Dermis microvascular lymphatic vessel endothelial cell (primary cell): ENCODE results near the gene SETD2. TPM values are rescaled to one million over a fixed set of nuclear protein-coding genes. Genes with fewer than 3 reads are reported as not detected.
"Not testable (repeated sequence)": the region's sequence is repeated elsewhere in the genome, so short reads cannot be mapped to it uniquely, and the experiment has no call there.

Experiments
- DNase-seq, 2 donors: peaks; one replicate each; pipeline versions ENCODE4 v3.0.0 to v3.0.0-alpha.2; 2010; ENCODE audit warnings: low read depth in 2 of 2
- total RNA-seq: library from RNA; depleted of rRNA; stranded (reverse); fragments of >200 nt; gene quantifications from 2 replicates; pipeline ENCODE4 v1.2.1, GENCODE V29; 2014

SETD2 gene
- total RNA-seq, 1 donor from 2014 or later: 18.9 TPM

DNA sequence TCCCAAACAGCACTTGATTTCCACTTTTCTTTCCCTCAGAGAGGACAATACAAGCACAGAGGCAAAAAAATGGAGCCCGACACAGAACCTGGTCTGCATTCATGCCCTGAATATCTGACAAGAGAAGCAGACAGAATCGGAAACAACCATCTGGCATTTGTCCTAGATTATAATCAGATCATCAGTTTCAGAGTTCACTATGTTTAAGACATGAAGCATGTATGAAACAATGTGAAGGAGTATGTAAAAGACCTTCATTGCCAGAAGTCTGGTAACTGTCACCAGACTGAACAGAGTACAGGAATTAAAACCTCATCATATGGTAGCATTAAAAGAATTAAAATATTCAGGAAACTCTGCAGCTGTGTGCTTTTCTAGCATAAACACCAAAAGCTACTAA is 65.0 kb downstream of the SETD2 start:
- DNase-seq: no peak

DNA sequence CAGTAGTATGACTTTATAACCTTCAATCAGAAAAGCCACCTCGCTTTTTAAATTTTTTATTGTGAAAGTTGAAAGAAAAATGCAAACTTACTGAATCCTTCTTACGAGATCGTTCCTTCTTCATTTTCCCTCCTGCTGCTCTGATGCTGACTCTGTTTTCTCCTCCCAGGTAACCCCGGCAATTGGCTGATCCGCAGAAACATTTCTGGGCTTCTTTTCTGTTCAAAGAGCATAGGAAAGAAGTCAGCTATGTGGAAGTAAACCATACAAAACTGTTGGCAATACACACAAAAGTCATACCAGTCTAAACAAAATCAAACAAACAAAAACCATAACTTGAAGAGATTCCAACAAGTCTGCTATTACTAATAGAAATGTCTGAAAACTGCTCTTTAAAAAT is 66.0 kb downstream of the SETD2 start:
- DNase-seq: no peak

DNA sequence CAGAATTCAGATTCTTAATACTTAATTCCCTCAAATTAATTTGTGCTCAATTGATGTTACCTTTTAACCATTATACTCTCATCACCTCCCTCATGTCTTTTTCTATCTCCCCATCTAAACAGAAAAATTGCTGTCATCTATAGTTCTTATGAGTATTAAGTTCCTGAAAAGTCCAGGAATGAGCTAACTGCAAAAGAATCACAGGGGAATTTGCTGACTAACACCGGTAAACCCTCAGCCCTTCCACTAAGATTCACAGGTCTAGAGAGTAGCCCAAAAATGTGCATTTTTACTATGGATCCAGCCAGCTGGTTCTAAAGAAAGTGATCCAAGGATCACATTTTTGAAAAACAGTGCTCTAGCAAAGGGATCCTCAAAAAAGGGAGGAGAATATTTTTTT is 67.0 kb downstream of the SETD2 start:
- DNase-seq: no peak

DNA sequence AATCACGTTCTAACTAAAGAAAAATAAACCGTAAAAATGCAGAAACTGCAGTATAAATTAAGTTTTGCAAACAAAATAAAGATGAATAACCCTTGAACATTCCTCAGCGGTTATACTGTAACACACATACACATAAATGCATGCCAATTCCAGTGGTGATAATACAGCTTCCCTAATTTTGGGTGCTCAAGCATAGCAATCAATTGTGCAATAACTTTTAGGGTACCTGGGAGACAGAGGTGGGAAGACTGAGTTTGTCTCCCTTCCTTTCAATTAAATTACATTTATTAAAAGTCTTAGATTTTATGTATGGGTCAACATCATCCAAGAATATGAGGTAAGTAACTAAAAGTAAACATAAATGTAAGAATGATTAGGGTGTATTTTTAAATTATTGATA is 71.8 kb downstream of the SETD2 start:
- no peak for DNase-seq

DNA sequence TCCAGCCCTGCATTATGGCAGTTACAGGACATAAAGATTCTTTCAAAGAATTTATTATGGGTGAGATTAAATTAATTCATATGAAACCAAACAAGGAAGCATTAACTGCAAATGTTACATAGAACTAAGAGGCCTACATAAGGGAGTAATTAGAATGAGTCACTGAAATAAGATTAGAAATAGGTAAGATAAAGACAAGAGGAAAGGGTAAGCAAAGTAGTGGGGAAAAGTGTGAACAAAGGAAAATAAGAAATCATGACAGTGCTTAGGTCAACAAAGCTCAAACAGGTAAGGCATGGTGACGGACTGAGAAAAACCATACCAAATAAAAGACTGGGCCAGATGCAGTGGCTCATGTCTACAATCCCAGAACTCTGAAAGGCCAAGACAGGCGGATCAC is 74.3 kb downstream of the SETD2 start:
- DNase-seq: no peak

DNA sequence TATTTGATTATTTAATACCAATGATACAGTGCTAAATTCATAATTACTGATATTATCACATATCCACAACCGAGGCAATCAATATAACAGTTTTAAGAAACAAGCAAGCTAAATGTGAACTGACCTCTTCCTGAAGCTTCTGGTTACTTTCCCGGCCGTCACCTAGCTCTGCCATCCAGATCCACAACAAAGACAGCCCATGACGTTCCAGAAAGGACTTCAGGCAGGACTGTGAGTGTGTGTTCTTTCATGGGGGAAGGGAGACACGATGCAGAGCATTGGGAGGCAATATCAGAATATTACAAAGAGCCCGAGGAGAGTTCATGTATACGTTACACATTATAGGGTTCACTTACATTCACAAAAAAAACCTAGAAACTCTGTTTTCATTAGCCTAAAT is 77.8 kb downstream of the SETD2 start:
- DNase-seq: no peak

DNA sequence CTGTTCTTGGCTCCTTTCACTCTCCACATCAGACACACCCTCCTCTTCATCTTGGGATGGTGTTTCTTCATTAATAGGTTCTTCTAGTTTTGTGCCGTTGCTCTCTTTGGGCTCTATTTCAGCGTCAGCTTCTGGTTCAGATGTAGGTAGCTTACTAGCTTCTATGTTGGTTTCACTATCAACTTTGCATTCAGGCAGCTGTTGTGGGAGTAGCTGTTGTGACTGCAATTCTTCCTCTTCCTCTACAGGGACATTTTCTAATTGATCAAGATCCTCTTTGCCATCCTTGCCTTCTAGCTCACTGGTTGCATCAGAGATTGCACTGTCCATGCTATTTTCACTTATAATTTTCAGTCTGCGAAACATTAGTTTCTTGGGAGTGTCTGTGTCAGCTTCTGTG is 80.1 kb downstream of the SETD2 start:
- no peak for DNase-seq

DNA sequence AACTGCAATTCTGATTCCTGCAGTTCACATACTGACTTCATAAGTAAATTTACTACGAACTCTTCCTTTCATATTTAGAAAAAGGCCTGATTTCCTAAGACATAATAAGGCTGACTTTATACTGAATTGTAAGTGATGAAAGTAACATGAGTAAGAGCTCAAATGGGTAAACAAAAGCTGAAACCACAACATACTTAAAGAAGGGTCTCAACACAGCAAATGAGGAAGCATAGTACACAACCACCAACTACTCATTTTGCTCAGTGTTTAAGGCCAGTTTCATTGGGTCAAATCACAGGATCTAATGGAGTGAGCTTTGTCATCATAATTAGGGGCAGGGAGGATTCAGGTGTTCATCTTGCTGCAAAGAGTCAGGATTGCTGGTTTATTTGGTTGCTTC is 81.4 kb downstream of the SETD2 start:
- no peak for DNase-seq

DNA sequence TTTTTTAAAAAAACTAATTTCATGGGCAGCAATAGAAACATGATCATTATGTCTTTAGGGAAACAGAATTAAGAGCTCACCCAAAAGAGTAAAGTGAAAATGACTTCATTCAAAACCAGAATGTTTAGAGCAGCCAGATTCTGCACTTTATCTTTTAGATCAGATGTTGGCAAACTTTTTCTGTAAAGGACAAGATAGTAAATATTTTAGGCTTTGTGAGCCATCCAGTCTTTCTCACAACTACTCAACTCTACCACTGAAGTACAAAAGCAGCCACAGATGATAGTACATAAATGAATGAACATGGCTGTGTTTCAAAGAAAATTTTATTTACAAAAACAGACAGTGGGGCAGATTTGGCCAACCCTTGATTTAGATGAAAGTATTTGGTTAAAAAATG is 84.5 kb downstream of the SETD2 start:
- no peak for DNase-seq

DNA sequence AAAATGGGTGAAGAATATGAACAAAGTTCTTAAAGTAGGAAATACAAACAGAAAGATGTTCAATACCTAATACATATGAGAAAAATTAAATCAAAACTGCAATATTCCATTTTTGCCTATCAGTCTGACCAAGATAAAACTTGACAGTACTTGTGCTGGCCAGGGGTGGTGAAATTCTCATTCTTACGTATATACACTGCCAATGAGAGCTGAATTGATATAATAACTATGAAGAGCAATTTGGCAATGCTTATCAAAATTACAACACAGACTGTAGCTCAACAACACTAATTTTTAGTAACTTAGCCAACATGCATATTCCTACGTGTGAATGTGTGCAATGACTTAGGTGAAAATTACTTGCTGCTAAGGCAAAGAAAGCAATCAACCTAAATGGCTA is 90.2 kb downstream of the SETD2 start:
- no peak for DNase-seq

DNA sequence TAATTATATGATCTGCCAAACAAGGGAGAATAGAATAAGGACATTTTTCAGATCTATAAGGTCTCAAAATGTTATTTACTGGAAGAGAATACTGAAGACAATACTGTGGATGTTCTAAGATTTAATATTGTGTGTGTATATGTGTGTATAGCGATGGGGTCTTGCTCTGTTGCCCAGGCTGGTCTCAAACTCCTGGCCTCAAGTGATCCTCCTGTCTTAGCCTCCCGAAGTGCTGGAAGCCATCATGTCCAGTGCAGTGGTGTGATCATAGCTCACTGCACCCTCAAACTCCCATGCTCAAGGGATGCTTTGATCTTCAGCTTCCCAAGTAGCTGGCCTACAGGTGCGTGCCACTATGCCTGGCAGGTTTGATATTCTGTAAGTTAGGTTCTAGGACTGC is 93.1 kb downstream of the SETD2 start:
- DNase-seq: no peak

DNA sequence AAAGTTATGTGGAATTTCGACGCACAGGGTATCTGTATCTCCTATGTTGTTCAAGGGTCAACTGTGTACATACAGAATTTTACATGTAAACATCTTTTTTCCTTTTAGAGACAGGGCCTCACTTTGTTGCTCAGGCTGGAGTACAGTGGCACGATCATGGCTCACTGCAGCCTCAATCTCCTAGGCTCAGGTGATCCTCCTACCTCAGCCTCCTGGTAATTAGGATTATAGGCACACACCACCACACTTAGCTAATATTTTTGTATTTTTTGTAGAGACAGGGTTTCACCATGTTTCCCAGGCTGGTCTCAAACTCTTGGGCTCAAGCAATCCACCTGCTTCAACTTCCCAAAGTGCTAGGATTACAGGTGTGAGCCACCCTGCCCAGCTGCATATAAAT is 97.7 kb downstream of the SETD2 start:
- not testable (repeated sequence) for DNase-seq

DNA sequence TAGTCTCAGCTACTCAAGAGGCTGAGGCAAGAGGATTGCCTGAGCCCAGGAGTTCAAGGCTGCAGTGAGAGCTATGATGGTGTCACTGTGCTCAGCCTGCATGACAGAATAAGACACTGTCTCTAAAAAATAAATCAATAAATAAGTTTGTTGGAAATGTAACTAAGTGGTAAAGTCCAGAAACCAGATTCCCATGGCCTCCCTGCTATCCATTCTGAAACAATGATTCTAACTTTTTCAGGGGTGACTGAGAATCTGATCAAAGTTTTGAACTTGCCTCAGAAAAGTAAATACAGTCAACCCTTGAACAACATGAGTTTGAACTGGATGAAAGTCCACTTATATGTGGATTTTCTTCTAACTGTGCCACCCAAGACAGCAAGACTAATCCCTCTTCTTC is 98.2 kb downstream of the SETD2 start:
- DNase-seq: no peak

DNA sequence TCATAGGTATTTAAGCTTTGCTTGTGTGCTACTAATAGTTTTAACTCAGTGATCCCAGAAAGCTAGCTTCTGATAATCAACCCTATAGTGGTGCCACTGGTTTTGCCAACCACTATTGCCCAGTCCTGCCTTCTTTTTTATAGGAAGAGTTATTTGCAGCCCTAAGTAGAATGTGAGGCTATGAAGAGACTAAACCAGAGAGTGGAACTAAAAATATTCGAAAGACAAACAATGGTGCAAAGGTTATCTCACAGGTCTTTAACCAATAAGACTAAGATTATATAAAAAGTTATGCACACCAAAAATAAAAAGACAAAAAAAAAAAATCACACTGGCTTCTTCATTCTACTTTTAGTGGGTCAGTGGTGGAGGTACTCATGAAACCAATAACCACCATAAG is 98.9 kb downstream of the SETD2 start:
- DNase-seq: no peak

DNA sequence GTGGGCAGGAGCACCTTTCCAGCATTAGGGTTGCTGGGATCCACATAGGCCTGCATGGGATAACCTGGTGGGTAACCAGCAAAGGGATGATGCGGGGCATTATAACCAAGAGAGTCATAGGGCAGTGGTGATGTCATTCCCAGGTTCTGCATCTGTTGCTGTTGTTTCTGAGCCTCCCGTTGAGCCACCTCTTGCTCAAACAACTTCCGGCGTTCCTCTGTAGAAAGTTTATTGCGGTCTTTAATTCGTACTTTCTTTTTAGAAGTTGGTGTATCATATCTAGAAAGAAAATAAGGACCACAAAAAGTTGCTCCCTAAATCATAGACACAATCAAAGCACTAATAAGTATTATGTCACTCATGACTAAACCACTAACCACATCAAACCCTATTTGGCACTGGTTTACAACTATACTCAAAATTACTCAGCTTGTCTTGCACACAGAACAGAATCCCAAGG is 106.7 kb downstream of the SETD2 start:
- no peak for DNase-seq

DNA sequence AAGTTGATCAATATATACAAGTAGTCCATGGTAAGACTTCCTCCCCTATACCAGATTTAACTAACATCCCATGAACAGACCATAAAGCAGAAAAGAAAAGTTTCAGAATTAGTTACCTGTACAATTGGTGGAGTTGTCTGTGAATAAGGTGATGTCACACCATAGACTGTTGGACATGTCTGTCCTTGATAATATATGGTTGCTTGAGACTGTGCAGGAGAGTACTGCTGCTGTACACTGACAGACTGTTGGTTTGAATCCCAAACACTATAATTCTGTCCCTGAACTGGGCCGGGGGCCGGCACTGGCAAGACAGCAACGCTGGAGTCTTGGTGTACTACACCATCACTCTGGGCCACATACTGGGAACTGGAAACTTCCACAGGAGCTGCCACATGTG is 107.2 kb downstream of the SETD2 start:
- no peak for DNase-seq

DNA sequence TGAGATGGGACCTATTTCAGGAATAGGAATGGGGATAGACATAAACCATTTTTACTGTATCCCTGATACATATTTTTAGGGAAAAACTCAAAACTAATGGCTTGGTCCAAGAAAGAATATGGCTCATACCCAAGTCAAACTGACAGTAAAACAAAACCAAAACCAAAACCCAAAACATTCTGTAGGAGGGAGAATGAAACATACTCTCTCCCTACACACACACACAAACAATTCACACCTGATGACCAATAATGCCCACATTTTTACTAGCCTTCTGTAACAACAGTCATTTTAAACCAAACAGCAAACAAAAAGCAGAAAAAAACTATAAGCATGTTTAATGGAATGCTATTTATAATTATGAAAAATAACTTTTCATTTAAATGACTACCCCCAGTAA is 109.5 kb downstream of the SETD2 start:
- no peak for DNase-seq

DNA sequence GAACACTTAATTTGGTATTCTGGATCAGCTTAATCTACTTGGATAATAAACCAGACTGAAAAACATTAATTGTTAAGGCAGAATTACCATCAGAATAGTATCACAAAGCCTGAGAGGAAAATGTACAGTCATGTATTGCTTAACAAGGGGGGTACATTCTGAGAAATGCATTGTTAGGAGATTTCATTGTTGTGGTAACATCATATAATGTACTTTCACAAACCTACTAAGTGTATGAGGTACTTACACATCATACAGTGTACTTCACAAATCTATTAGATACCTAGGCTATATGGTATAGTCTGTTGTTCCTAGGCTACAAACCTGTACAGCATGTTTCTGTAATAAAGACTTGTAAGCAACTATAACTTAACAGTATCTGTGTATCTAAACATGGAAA is 116.2 kb downstream of the SETD2 start:
- DNase-seq: no peak

DNA sequence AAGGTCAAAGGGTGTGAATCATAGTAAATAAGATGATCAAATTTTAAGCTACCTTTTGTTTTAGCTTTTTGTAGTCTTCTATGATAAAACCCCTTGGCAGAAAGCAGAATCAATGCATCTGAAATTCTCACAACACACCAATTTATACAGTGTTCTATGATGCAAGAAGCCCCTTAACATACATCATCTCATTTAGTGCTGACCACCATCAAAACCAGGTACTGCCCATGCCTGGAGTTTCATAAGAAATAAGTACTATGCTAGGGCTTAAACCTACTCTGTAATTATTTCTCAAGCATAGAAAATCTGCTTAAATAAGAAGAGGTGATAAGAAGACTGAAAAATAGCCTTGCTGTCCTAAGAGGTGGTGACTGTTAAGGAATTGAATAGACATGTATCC is 116.8 kb downstream of the SETD2 start:
- no peak for DNase-seq

DNA sequence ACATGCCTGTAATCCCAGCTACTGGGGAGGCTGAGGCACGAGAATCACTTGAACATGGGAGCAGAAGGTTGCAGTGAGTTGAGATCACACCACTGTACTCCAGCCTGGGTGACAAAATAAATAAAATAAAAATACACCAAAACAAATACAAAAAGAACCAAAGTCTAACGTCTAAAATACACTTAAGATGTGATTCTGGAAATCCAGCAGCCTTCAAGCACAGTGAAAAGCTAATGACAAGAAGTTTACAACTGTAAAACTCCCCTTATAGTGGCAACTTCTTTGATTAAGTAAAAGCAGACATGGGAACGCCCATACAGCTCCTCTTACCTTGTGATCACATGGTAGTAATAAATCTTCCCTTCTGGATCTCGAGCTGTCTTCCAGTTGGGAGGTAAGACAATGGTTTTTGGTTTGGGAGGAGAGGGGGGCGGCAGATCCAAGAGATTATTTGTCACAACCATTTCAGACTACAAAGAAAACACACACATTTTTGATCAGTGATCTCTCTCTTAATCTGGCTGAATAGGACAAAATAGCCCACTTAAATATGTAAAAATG is 121.6 kb downstream of the SETD2 start:
- DNase-seq: no peak

DNA sequence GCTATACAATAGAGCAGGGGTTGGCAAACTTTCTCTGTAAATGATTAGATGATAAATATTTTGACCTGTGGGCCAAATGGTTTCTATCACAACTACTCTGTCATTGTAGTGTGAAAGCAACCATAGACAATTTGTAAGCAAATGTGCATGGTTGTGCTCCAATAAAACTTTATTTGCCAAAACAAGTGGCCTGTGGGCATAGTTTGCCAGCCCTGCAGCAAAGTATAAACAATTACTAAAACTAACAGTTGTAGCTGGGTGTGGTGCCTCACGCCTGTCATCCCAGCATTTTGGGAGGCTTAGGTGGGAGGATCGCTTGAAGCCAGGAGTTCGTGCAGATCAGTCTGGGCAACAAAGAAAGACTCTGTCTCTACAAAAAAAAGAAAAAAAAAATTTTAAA is 122.8 kb downstream of the SETD2 start:
- no peak for DNase-seq

DNA sequence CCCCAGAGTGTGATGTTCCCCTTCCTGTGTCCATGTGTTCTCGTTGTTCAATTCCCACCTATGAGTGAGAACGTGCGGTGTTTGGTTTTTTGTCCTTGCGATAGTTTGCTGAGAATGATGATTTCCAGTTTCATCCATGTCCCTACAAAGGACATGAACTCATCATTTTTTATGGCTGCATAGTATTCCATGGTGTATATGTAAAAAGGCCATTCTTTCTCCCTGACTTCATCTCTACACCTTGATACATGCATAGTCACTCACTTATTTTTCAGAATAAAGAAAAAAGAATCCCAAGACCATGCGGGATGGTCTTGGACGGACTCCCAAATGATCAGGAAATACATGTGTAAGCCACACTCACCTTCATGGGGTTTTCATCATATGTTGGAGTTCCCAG is 126.6 kb downstream of the SETD2 start:
- DNase-seq: not testable (repeated sequence)

DNA sequence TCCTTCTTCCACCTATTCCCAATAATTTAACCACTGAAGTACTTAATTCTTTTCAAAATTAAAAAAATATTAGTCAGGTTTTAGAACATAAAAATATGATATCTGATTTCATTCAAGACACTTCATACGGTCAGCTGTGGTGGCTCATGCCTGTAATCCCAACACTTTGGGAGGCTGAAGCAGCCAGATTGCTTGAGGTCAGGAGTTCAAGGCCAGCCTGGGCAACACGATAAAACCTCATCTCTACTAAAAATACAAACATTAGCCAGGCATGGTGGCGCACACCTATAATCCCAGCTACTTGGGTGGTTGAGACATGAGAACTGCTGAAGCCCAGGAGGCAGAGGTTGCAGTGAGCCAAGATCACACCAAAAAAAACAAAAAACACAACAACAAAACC is 127.8 kb downstream of the SETD2 start:
- DNase-seq: no peak

DNA sequence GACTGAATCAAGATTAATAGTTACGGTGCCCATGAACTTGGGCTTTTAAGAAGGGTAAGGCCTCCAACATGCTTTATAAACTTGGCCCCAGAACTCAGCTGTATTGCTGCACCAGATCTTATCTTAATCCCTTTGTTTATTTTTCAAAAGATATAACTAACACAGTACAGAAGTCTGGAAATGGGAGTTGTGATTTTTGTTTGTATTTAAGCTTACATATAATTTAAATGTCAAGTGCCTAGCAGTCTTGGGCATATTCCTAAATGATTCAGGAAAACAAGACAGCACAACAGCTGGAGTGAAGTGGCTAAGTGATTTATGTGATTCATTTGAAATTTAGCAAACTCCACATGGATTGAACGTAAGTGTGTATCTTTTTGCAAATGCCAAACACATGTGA is 128.3 kb downstream of the SETD2 start:
- DNase-seq: no peak
